AG04450 (cell line): ENCODE results near the gene POU2AF3. TPM values are rescaled to one million over a fixed set of nuclear protein-coding genes. Genes with fewer than 3 reads are reported as not detected.

Experiments
- CTCF ChIA-PET: fragments of 300-600, 350-600 bp; formaldehyde crosslinking; extraction: SDS; loops from one replicate; lab custom pipeline; 2022; ENCODE audit warnings: antibody characterized with exemption, inconsistent platforms; lab: Charles Lee
- POLR2A ChIA-PET: fragments of 350-600 bp; formaldehyde crosslinking; extraction: SDS; loops from one replicate; lab custom pipeline; 2021; ENCODE audit warnings: antibody characterized with exemption, inconsistent platforms; lab: Yijun Ruan, JAX
- DNase-seq: peaks from one replicate; pipeline ENCODE4 v3.0.0-alpha.2; 2011; ENCODE audit warnings: low read depth, low spot score
- H3K27ac ChIP-seq: one replicate; pipeline ENCODE4 v1.5.1; 2012; ENCODE audit warnings: low read depth, low read length, control low read depth
- H3K27me3 ChIP-seq: one replicate; pipeline ENCODE4 v1.6.0; 2012; ENCODE audit warnings: low read length; ENCODE audit not compliant: control insufficient read depth, insufficient read depth
- H3K4me3 ChIP-seq: 2 replicates; pipeline ENCODE4 v1.5.1; 2011; ENCODE audit warnings: mild to moderate bottlenecking, low read depth, low read length, control low read depth
- H3K9me3 ChIP-seq: 2 replicates; pipeline ENCODE4 v1.5.1; 2012; ENCODE audit warnings: low read length; ENCODE audit not compliant: control insufficient read depth, insufficient read depth
- polyA plus RNA-seq: library from polyadenylated mRNA; depleted of rRNA; stranded (reverse); fragments of >200 nt; gene quantifications from 2 replicates; pipeline ENCODE4 v1.2.3, GENCODE V29; 2011; rRNA removed
- small RNA-seq: library from RNA; depleted of rRNA; stranded (forward); fragments of <200 nt; gene quantifications from one replicate; pipeline ENCODE3, GENCODE V24; 2012; ENCODE audit warnings: low read depth; ENCODE audit not compliant: insufficient read length
- TF ChIP-seq, protein P1 (sequence below): IDR thresholded peaks from 2 replicates; pipeline ENCODE4 v1.5.1; 2011; ENCODE audit warnings: low read depth, low read length, control low read depth, inconsistent platforms

The POU2AF3 gene
- polyA plus RNA-seq, 1 experiment = not detected

DNA sequence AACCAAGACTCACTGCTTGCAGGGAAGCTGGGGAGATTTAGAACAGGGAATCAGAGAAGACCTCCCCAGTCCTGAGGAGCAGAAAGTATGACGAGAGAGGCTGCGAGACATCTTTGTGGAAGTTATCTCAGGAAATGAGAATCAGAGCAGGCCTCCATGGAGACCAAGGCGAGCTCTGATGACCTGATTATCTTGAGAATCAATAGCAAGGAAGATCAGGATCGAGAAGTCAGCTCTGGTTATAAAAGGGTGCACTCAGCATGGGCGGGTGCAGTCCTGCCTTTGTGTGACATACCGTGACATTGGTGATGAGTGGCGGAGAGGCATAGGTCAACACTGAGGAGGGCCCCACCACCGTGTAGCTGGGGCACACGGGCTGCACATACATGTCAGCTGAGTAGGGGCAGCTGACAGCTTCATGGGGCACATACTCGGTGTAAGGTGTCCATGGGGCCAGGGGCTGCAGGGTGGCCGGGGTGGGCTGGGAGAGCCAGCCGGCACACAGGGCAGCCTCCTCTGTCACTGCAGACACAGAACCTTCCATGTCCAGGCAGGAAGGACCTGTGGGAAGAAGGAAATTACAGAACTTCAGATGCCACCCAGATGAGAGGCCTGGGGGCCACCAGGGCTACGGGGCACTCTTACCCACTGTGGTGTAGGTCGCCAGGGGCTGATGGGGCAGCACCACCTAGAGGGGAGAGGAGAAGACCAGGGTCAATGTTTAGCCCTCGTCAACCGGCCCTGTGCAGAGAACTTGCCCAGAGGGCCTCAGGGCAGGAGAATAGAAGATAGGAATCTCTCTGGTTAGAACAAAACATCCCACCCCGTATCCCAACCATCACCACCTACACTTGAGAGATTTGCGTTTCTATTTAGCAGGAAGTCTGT is 59.0 kb downstream of the POU2AF3 start:
- H3K9me3 ChIP-seq = peaks cover 3% of the 10 kb centered on the region; the same call in 1 of the 2 replicates
- DNase-seq = no peak
- ChIA-PET CTCF (interaction anchor here (0.6 to 0.7 kb wide), 2 partner anchors 75 to 1170 kb away, joined by 3 read pairs; no protein-coding TSS in a partner anchor), POLR2A (no interaction called here)
- TF ChIP-seq, protein P1, sequence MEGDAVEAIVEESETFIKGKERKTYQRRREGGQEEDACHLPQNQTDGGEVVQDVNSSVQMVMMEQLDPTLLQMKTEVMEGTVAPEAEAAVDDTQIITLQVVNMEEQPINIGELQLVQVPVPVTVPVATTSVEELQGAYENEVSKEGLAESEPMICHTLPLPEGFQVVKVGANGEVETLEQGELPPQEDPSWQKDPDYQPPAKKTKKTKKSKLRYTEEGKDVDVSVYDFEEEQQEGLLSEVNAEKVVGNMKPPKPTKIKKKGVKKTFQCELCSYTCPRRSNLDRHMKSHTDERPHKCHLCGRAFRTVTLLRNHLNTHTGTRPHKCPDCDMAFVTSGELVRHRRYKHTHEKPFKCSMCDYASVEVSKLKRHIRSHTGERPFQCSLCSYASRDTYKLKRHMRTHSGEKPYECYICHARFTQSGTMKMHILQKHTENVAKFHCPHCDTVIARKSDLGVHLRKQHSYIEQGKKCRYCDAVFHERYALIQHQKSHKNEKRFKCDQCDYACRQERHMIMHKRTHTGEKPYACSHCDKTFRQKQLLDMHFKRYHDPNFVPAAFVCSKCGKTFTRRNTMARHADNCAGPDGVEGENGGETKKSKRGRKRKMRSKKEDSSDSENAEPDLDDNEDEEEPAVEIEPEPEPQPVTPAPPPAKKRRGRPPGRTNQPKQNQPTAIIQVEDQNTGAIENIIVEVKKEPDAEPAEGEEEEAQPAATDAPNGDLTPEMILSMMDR = no peak
- H3K27ac ChIP-seq = no peak overlapping the region
- no peak overlapping the region for H3K4me3 ChIP-seq
- H3K27me3 ChIP-seq = peaks cover 1% of the 10 kb centered on the region

Small RNA genes within 50 kb of the gene (small RNA-seq; reads per million reads assigned to genes)
- not detected for gene MIR4491

Other genes starting within 250 kb of the POU2AF3 start
- gene POU2AF2, start 52.8 kb upstream of the POU2AF3 start, polyA plus RNA-seq = not detected in 2 replicates
- gene POU2AF1, start 80.7 kb downstream of the POU2AF3 start, polyA plus RNA-seq = not detected in 2 replicates
- not detected in 2 replicates for gene BTG4, start 213.8 kb downstream of the POU2AF3 start, polyA plus RNA-seq
- 0.24 and 0.31 TPM in 2 replicates for gene HOATZ, start 216.2 kb downstream of the POU2AF3 start, polyA plus RNA-seq
- gene LAYN, start 242.2 kb downstream of the POU2AF3 start, polyA plus RNA-seq = 110 and 119 TPM in 2 replicates